CD4-positive, alpha-beta T cell (primary cell): ENCODE data around the gene CD63. TPM values are rescaled to one million over a fixed set of nuclear protein-coding genes. Genes with fewer than 3 reads are reported as not detected.

Source experiments
- ATAC-seq: fragments of 200-7000 bp; cut with Tn5 transposase; one replicate; pipeline ENCODE4 v1.10.0; 2022; ENCODE audit warnings: mild to moderate bottlenecking; ENCODE audit not compliant: poor library complexity
- CTCF ChIA-PET: fragments of 350-600 bp; sonication (Branson Sonifier 250); formaldehyde crosslinking; loops from one replicate; lab custom pipeline; 2021; ENCODE audit warnings: antibody characterized with exemption, inconsistent platforms; lab: Charles Lee
- POLR2A ChIA-PET: fragments of 350-600 bp; sonication (Branson Sonifier 250); formaldehyde crosslinking; loops from one replicate; lab custom pipeline; 2021; ENCODE audit warnings: antibody characterized with exemption, inconsistent platforms; lab: Charles Lee
- DNase-seq, 14 experiments: peaks; one replicate each; pipeline ENCODE4 v3.0.0-alpha.2; 2013 to 2020; ENCODE audit warnings: mixed read lengths in 2 of 14
- H3K27ac ChIP-seq, 2 donors: one replicate each; pipeline versions ENCODE4 v1.5.1 to v1.7.0; 2013; ENCODE audit warnings: low read length in 2 of 2, low read depth in 1 of 2, mild to moderate bottlenecking in 1 of 2
- H3K27me3 ChIP-seq, 2 experiments: 1 replicate in 1 of 2; 2 replicates in 1 of 2; pipeline versions ENCODE4 v1.6.1 to v1.7.0; 2013; ENCODE audit warnings: low read length in 2 of 2, control low read depth in 1 of 2, mild to moderate bottlenecking in 1 of 2, moderate library complexity in 1 of 2; ENCODE audit not compliant: insufficient read depth in 2 of 2, control insufficient read depth in 1 of 2
- H3K36me3 ChIP-seq: one replicate; pipeline ENCODE4 v1.6.1; 2013; ENCODE audit warnings: low read length, control low read depth; ENCODE audit not compliant: insufficient read depth
- H3K4me1 ChIP-seq: one replicate; pipeline ENCODE4 v1.6.1; 2013; ENCODE audit warnings: low read length, control low read depth; ENCODE audit not compliant: insufficient read depth
- H3K4me3 ChIP-seq: one replicate; pipeline ENCODE4 v1.5.1; 2013; ENCODE audit warnings: mild to moderate bottlenecking, low read length, moderate library complexity
- H3K9me3 ChIP-seq, 2 experiments: 1 replicate in 1 of 2; 2 replicates in 1 of 2; pipeline versions ENCODE4 v1.6.1 to v1.7.0; 2013; ENCODE audit warnings: low read length in 2 of 2, mild to moderate bottlenecking in 2 of 2, control low read depth in 1 of 2, moderate library complexity in 1 of 2; ENCODE audit not compliant: control insufficient read depth in 1 of 2, insufficient read depth in 1 of 2
- H3K27ac Mint-ChIP-seq: one replicate; pipeline ENCODE4 v1.8.0; 2020; ENCODE audit warnings: mixed read lengths
- H3K27me3 Mint-ChIP-seq: one replicate; pipeline ENCODE4 v1.8.0; 2021; ENCODE audit warnings: mixed read lengths
- H3K36me3 Mint-ChIP-seq: one replicate; pipeline ENCODE4 v1.8.0; 2021; ENCODE audit warnings: low read depth, mixed read lengths
- H3K4me1 Mint-ChIP-seq: one replicate; pipeline ENCODE4 v1.8.0; 2021; ENCODE audit warnings: low read depth, mixed read lengths
- H3K4me3 Mint-ChIP-seq: one replicate; pipeline ENCODE4 v1.8.0; 2020; ENCODE audit warnings: mild to moderate bottlenecking, mixed read lengths
- H3K9me3 Mint-ChIP-seq: one replicate; pipeline ENCODE4 v1.8.0; 2020; ENCODE audit warnings: mixed read lengths
- intact Hi-C, 2 experiments: fragments of 100-400 bp; cut with DNase I in 1 of 2; cut with micrococcal nuclease in 1 of 2; formaldehyde crosslinking; loops; one replicate each; pipeline versions ENCODE4 v1.15.1 to v1.9.0; 2023 to 2025; cut with DNase I, micrococcal nuclease
- total RNA-seq, 174 experiments: library from RNA in 2 of 174; stranded (reverse) in 2 of 174; gene quantifications; one replicate each; pipeline ENCODE4 v1.2.3 and lab custom pipeline; 2021 to 2026
- TF ChIP-seq, protein P1 (sequence below): fragments of 200-600 bp; IDR thresholded peaks from one replicate; pipeline ENCODE4 v1.8.0; 2022; ENCODE audit warnings: antibody characterized with exemption, mild to moderate bottlenecking

The CD63 gene
- total RNA-seq, 2 experiments from 2014 or later: 34.0 to 36.4 TPM

DNA sequence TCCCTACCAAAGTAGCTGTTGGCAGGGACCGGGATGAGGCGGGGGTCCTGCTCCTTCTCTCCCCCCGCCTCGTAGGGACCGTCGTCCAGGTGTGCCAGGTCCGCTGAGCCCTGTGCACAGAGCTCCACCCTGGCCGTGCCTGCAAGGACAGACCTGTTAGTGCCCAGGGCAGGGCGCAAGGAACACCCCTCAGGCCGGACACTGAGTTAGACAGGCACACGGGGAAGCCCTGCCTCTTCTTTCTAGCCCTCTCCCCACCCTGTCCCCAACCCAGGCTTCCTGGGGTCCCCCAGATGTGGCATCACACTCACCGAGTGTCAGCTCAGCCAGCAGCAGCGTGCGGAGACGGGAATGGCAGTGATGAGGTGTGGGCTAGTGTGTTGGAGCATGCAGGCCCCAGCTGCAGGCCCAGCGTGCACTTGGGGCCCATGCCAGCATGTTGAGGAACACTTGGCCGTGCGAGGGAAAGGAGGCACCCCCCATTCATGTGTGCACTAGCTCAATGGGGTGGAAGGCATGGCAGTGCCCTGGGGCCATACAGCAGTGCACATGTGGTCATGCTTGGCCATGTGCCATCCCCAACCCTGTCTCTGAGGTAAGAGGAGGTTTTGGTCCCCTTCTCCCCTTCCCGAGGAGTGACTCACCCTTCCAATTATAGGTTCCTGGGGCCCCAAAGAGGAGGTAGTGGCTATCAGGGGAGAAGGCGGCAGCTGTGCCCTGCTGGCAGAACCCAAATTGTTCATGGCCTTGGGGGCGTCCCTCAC lies 28.4 kb downstream of the CD63 start:
- no peak for DNase-seq
- ATAC-seq: no peak
- intact Hi-C loops: no loop called here
- H3K9me3 Mint-ChIP-seq: no peaks in the 10 kb centered on the region
- ChIA-PET POLR2A (no interaction called here), CTCF (no interaction called here)
- H3K27ac ChIP-seq: no peak overlapping the region
- no peaks in the 10 kb centered on the region for H3K36me3 ChIP-seq
- H3K27me3 Mint-ChIP-seq: peaks cover under 1% of the 10 kb centered on the region
- H3K4me1 Mint-ChIP-seq: no peaks in the 10 kb centered on the region
- no peak overlapping the region for H3K27ac Mint-ChIP-seq
- no peaks in the 10 kb centered on the region for H3K9me3 ChIP-seq
- peaks cover 0 to 3% of the 10 kb centered on the region in 2 experiments for H3K27me3 ChIP-seq
- no peaks in the 10 kb centered on the region for H3K4me1 ChIP-seq
- no peaks in the 10 kb centered on the region for H3K36me3 Mint-ChIP-seq
- TF ChIP-seq, protein P1, sequence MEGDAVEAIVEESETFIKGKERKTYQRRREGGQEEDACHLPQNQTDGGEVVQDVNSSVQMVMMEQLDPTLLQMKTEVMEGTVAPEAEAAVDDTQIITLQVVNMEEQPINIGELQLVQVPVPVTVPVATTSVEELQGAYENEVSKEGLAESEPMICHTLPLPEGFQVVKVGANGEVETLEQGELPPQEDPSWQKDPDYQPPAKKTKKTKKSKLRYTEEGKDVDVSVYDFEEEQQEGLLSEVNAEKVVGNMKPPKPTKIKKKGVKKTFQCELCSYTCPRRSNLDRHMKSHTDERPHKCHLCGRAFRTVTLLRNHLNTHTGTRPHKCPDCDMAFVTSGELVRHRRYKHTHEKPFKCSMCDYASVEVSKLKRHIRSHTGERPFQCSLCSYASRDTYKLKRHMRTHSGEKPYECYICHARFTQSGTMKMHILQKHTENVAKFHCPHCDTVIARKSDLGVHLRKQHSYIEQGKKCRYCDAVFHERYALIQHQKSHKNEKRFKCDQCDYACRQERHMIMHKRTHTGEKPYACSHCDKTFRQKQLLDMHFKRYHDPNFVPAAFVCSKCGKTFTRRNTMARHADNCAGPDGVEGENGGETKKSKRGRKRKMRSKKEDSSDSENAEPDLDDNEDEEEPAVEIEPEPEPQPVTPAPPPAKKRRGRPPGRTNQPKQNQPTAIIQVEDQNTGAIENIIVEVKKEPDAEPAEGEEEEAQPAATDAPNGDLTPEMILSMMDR: no peak
- H3K4me3 Mint-ChIP-seq: no peak overlapping the region
- H3K4me3 ChIP-seq: no peak overlapping the region

DNA sequence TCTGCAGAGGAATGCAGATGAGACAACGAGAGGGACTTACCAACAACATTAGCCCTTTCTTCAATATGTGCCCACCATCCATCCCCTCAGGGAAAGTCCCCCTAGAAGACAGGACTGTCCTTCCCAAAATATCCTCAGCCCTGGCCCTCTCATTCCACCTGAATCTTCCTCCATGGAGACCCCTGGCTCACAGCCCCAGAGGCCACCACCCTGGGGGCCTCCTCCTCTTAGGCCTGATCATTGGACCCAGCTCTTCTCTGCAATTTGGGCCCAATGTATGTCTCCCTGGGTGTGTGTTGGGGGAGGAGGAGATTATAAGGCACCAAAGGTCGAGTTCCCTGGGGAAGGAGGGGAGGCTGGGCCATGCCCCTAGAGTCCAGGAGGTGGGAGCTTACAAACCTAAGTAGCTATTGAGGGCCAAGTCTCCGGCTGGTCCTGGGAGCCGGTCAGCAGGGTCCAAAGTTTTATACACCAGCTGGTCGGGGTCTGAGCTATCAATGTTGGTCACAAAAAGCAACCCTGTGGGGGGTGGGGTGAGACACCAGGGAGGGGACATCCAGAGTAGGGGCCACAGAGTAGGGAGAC lies 29.2 kb downstream of the CD63 start:
- Histone ChIP-seq H3K27me3 (peaks cover 0 to 3% of the 10 kb centered on the region in 2 experiments), H3K4me3 (no peak overlapping the region), H3K4me1 (no peaks in the 10 kb centered on the region), H3K9me3 (no peaks in the 10 kb centered on the region), H3K36me3 (no peaks in the 10 kb centered on the region), H3K27ac (no peak overlapping the region)
- Mint-ChIP-seq H3K27ac (no peak overlapping the region), H3K4me1 (no peaks in the 10 kb centered on the region), H3K4me3 (no peak overlapping the region), H3K9me3 (no peaks in the 10 kb centered on the region), H3K36me3 (no peaks in the 10 kb centered on the region), H3K27me3 (no peaks in the 10 kb centered on the region)
- no peak for ATAC-seq
- TF ChIP-seq, protein P1: no peak
- intact Hi-C loops: no loop called here
- POLR2A ChIA-PET: no interaction called here
- no peak for DNase-seq
- CTCF ChIA-PET: no interaction called here

DNA sequence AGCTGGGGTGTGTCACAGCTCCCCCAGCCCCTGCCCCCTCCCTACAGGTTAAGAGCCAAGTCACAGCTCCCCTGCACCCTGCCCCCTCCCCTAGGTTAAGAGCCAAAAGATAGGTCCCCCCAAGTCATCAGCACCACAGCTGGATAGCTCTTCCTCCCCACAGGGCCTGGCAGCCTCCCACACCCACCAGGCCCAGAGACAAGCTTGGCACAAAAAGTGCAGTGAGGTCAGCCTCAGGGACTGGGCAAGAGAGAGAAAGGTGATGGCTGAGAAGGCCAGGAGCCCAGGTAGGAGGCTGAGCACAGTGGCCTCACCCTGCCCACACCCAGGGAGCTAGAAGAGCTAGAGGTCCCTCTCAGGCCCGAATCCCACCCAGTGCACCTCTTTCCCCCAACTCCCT lies 29.8 kb downstream of the CD63 start:
- no peak overlapping the region for H3K27ac Mint-ChIP-seq
- ChIA-PET POLR2A (no interaction called here), CTCF (no interaction called here)
- no peaks in the 10 kb centered on the region for H3K4me1 ChIP-seq
- no peaks in the 10 kb centered on the region for H3K36me3 Mint-ChIP-seq
- H3K27me3 Mint-ChIP-seq: no peaks in the 10 kb centered on the region
- ATAC-seq (no peak), DNase-seq (no peak)
- no peaks in the 10 kb centered on the region for H3K9me3 ChIP-seq
- H3K4me3 Mint-ChIP-seq: no peak overlapping the region
- H3K27me3 ChIP-seq: peaks cover 0 to 3% of the 10 kb centered on the region in 2 experiments
- H3K4me3 ChIP-seq: no peak overlapping the region
- TF ChIP-seq, protein P1: no peak
- H3K27ac ChIP-seq: no peak overlapping the region
- no peaks in the 10 kb centered on the region for H3K4me1 Mint-ChIP-seq
- H3K9me3 Mint-ChIP-seq: no peaks in the 10 kb centered on the region
- H3K36me3 ChIP-seq: no peaks in the 10 kb centered on the region
- intact Hi-C loops: no loop called here
